Esophagus squamous epithelium (tissue), 5 donors: ENCODE data around the gene IRX5. TPM values are rescaled to one million over a fixed set of nuclear protein-coding genes. Genes with fewer than 3 reads are reported as not detected.

Experiments used
- DNase-seq: peaks from one replicate; lab custom pipeline; 2025; lab: John Stamatoyannopoulos, UW
- H3K27ac ChIP-seq, 4 donors: fragments of 200-600 bp; sonication (generic); one replicate each; pipeline ENCODE4 v1.5.1; 2016 to 2019; ENCODE audit warnings: mild to moderate bottlenecking in 1 of 4
- H3K27me3 ChIP-seq, 4 donors: fragments of 200-600 bp; sonication (generic); 1 replicate in 3 of 4; 2 replicates in 1 of 4; pipeline versions ENCODE4 v1.5.1 to v1.6.0; 2017 to 2021; ENCODE audit warnings: antibody characterized with exemption in 1 of 4
- H3K36me3 ChIP-seq, 3 donors: fragments of 200-600 bp; sonication (generic); one replicate each; pipeline ENCODE4 v1.5.1; 2016 to 2019
- H3K4me1 ChIP-seq, 3 donors: fragments of 200-600 bp; sonication (generic); one replicate each; pipeline ENCODE4 v1.5.1; 2017 to 2019
- H3K4me3 ChIP-seq, 4 donors: fragments of 200-600 bp; sonication (generic); 1 replicate in 3 of 4; 2 replicates in 1 of 4; pipeline ENCODE4 v1.5.1; 2016 to 2019; ENCODE audit warnings: mild to moderate bottlenecking in 2 of 4, moderate library complexity in 1 of 4
- H3K9me3 ChIP-seq, 3 donors: fragments of 200-600 bp; sonication (generic); one replicate each; pipeline ENCODE4 v1.5.1; 2016 to 2019
- POLR2A ChIP-seq, 4 donors: fragments of 450-650 bp; IDR thresholded peaks; one replicate each; pipeline ENCODE4 v1.6.1; 2017; ENCODE audit warnings: antibody characterized with exemption in 4 of 4, mild to moderate bottlenecking in 4 of 4, moderate library complexity in 3 of 4
- WGBS, 2 donors: methylation state at CpG; one replicate each; pipeline ENCODE4 v1.1.5; 2018; 5-methylcytosine and 5-hydroxymethylcytosine counted together
- intact Hi-C: fragments of 100-400 bp; cut with DNase I; formaldehyde crosslinking; loops from one replicate; pipeline ENCODE4 v1.15.0; 2022
- total RNA-seq, 4 donors: library from RNA; depleted of rRNA; stranded (reverse); fragments of >200 nt; gene quantifications; one replicate each; pipeline ENCODE4 v1.1.0, GENCODE V29; 2016
- TF ChIP-seq, protein P1 (sequence below), 6 experiments: fragments of 450-650 bp in 4 of 6; fragments of 200-600 bp in 2 of 6; sonication (generic) in 2 of 6; IDR thresholded peaks; one replicate each; pipeline ENCODE4 v1.5.1; 2016 to 2019; ENCODE audit warnings: antibody characterized with exemption in 6 of 6, mild to moderate bottlenecking in 4 of 6, moderate library complexity in 4 of 6
- donor health status: DM: yes; HTN: yes; CAD: no.

IRX5 gene
- total RNA-seq, 4 donors from 2014 or later, result 11.9 to 23.5 (median 14.0) TPM

DNA sequence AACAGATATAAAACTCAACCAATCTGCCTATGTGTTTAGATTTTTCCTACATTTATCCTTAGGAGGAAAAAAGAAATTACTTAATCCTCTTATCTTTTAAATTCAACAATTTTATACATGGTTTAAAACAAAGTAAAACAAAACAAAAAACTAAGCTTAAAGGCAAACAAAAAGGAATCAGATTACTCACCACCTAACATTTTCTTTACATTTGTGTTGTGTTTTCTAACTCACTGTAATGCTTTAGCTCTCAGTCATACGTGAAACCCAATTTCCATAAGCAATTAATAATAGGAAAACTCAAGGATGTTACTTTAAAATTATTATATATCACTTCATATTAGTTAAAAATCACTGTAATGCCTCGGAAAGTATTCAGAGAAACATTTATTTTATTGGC lies 6.7 kb upstream of the IRX5 start:
- peak overlapping the region in 1 of 4 donors; percentile 15 for H3K27ac ChIP-seq
- H3K4me3 ChIP-seq, result no peak overlapping the region
- intact Hi-C loops, result no loop called here
- H3K27me3 ChIP-seq, result peaks cover 0 to 90% (median 9%) of the 10 kb centered on the region in 4 donors
- TF ChIP-seq, protein P1, sequence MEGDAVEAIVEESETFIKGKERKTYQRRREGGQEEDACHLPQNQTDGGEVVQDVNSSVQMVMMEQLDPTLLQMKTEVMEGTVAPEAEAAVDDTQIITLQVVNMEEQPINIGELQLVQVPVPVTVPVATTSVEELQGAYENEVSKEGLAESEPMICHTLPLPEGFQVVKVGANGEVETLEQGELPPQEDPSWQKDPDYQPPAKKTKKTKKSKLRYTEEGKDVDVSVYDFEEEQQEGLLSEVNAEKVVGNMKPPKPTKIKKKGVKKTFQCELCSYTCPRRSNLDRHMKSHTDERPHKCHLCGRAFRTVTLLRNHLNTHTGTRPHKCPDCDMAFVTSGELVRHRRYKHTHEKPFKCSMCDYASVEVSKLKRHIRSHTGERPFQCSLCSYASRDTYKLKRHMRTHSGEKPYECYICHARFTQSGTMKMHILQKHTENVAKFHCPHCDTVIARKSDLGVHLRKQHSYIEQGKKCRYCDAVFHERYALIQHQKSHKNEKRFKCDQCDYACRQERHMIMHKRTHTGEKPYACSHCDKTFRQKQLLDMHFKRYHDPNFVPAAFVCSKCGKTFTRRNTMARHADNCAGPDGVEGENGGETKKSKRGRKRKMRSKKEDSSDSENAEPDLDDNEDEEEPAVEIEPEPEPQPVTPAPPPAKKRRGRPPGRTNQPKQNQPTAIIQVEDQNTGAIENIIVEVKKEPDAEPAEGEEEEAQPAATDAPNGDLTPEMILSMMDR (IDR thresholded peaks at IDR 0.05), result no peak
- no peak for TF ChIP-seq POLR2A (IDR thresholded peaks at IDR 0.05)
- WGBS, 2 donors, result 58 to 59% methylated on average over 2 of the region's 2 CpGs
- H3K4me1 ChIP-seq, result peaks cover 0 to 56% (median 2%) of the 10 kb centered on the region in 3 donors
- DNase-seq, result no peak
- no peaks in the 10 kb centered on the region for H3K36me3 ChIP-seq
- H3K9me3 ChIP-seq, result no peaks in the 10 kb centered on the region

- H3K27ac ChIP-seq, result peak overlapping the region in 3 of 4 donors; percentile 88 to 92 (median 92)
- TF ChIP-seq, protein P1 (IDR thresholded peaks at IDR 0.05), result no peak
- TF ChIP-seq POLR2A (IDR thresholded peaks at IDR 0.05), result no peak
- DNase-seq, result no peak
- peak overlapping the region in 3 of 4 donors; percentile 63 to 79 (median 74) for H3K4me3 ChIP-seq
- H3K36me3 ChIP-seq, result no peaks in the 10 kb centered on the region
- peaks cover 0 to 92% (median 9%) of the 10 kb centered on the region in 4 donors for H3K27me3 ChIP-seq
- peaks cover 4 to 78% (median 11%) of the 10 kb centered on the region in 3 donors for H3K4me1 ChIP-seq
- WGBS, 2 donors, result 45 to 48% methylated on average over 4 of the region's 4 CpGs
- H3K9me3 ChIP-seq, result no peaks in the 10 kb centered on the region
- intact Hi-C loops, result no loop called here
Measured at GRCh38 chr16:54926166-54926838, 4.4 kb upstream of the IRX5 start.

DNA sequence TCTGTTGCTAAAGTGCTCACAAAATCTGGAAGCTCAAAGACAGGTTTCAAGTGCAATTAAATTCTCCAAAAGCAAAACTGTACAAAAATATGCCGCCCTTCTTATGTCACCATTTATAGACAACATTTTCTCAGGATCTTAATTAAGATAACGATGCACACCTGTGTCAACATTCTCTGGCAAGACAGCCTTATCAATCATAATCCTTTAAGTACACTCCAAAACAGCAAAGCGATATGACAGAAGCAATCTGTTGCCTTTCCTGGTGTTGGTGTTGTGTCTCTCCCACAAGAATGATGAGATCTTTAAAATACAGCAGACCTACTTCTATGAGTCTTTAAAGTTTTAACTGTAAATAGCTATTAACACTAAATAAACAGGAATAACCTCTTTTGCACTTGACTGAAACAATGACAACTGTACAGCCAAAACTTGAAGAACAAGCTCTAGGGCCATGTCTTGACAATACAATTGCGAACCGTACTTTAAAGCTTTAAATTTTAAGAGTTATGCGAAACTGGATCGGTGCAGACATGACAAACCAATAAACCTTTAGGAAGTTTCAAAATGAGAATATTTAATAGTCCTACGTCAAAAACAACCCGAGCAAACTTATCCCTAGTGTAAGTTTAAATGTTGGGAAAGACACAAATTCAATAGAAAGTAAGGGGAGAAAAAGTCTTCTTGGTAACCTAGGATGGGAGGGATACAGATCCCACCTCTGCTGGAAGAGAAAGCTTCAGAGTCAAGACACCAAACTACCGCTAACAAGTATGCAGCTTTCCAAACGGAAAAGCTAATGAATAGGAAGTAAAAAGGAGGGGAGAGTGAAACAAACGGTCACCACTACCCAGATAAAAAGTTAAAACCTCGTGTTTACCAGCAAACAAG lies 3.3 kb upstream of the IRX5 start:
- H3K27me3 ChIP-seq, result peaks cover 0 to 94% (median 17%) of the 10 kb centered on the region in 4 donors
- no peaks in the 10 kb centered on the region for H3K36me3 ChIP-seq
- peaks cover 7 to 88% (median 16%) of the 10 kb centered on the region in 3 donors for H3K4me1 ChIP-seq
- TF ChIP-seq, protein P1 (IDR thresholded peaks at IDR 0.05), result no peak
- no peak for TF ChIP-seq POLR2A (IDR thresholded peaks at IDR 0.05)
- DNase-seq, result no peak
- intact Hi-C loops, result no loop called here
- H3K27ac ChIP-seq, result peak overlapping the region; percentile 88 to 92 (median 92)
- WGBS, 2 donors, result 11 to 17% methylated on average over 13 of the region's 13 CpGs
- H3K9me3 ChIP-seq, result no peaks in the 10 kb centered on the region
- H3K4me3 ChIP-seq, result peak overlapping the region; percentile 52 to 79 (median 68)

DNA sequence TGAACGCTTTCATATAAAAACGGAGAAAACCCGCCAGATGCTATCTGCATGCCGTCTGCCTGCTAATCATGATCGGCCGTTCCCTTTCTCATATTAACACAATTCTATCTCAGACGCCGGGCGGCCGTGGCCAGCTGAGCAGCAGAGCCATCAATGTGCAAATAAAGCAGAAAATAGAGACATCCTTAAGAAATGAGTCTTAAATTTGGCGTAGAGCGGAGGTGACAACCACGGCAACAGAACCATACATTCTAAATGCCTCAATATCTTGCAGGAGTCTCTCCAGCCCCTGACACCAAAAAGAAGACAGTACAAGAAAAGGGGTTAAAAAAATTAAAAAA lies 2.7 kb upstream of the IRX5 start:
- Histone ChIP-seq H3K9me3 (no peaks in the 10 kb centered on the region), H3K27me3 (peaks cover 0 to 94% (median 22%) of the 10 kb centered on the region in 4 donors), H3K27ac (peak overlapping the region; percentile 88 to 92 (median 92)), H3K4me1 (peaks cover 7 to 92% (median 16%) of the 10 kb centered on the region in 3 donors), H3K4me3 (peak overlapping the region; percentile 52 to 79 (median 68)), H3K36me3 (peaks cover 0 to 4% (median 0%) of the 10 kb centered on the region in 3 donors)
- WGBS, 2 donors, result 3 to 4% methylated on average over 13 of the region's 13 CpGs
- intact Hi-C loops, result no loop called here
- TF ChIP-seq, protein P1 (IDR thresholded peaks at IDR 0.05), result no peak
- no peak for TF ChIP-seq POLR2A (IDR thresholded peaks at IDR 0.05)
- DNase-seq, result no peak
